Sigmoid colon (tissue), 7 donors: Measurements from ENCODE around the gene RIT2. TPM values are rescaled to one million over a fixed set of nuclear protein-coding genes. Genes with fewer than 3 reads are reported as not detected.

ENCODE experiments used
- DNase-seq: peaks from one replicate; pipeline ENCODE4 v3.0.0-alpha.2; 2019
- H3K27ac ChIP-seq, 4 donors: fragments of 200-600 bp; sonication (generic); one replicate each; pipeline ENCODE4 v1.5.1; 2016 to 2019; ENCODE audit warnings: mild to moderate bottlenecking in 1 of 4
- H3K27me3 ChIP-seq, 3 donors: fragments of 200-600 bp; sonication (generic); one replicate each; pipeline ENCODE4 v1.5.1; 2019; ENCODE audit warnings: mild to moderate bottlenecking in 1 of 3
- H3K36me3 ChIP-seq, 4 donors: fragments of 200-600 bp; sonication (generic); one replicate each; pipeline ENCODE4 v1.5.1; 2016 to 2019
- H3K4me1 ChIP-seq, 4 donors: fragments of 200-600 bp; sonication (generic); one replicate each; pipeline ENCODE4 v1.5.1; 2017 to 2019
- H3K4me3 ChIP-seq, 4 donors: fragments of 200-600 bp; sonication (generic); one replicate each; pipeline ENCODE4 v1.5.1; 2017 to 2019; ENCODE audit warnings: mild to moderate bottlenecking in 2 of 4, moderate library complexity in 1 of 4
- H3K9me3 ChIP-seq, 4 donors: fragments of 200-600 bp in 3 of 4; sonication (generic) in 3 of 4; one replicate each; pipeline versions ENCODE4 v1.5.1 to v1.6.1; 2013 to 2019
- CTCF ChIP-seq, 4 experiments: fragments of 450-650 bp in 3 of 4; fragments of 200-600 bp in 1 of 4; IDR thresholded peaks; one replicate each; pipeline ENCODE4 v1.5.1; 2016 to 2019; ENCODE audit warnings: antibody characterized with exemption in 4 of 4, mild to moderate bottlenecking in 3 of 4, moderate library complexity in 2 of 4
- EP300 ChIP-seq, 4 donors: sonication (generic); formaldehyde crosslinking; IDR thresholded peaks; one replicate each; pipeline ENCODE4 v1.6.1; 2017; ENCODE audit warnings: antibody characterized with exemption in 4 of 4
- POLR2A ChIP-seq, 2 donors: fragments of 450-650 bp; IDR thresholded peaks; one replicate each; pipeline ENCODE4 v1.6.1; 2016; ENCODE audit warnings: antibody characterized with exemption in 2 of 2, mild to moderate bottlenecking in 2 of 2, moderate library complexity in 2 of 2
- POLR2AphosphoS5 ChIP-seq, 4 donors: sonication (generic); formaldehyde crosslinking; IDR thresholded peaks; one replicate each; pipeline ENCODE4 v1.6.1; 2017; ENCODE audit warnings: antibody characterized with exemption in 4 of 4
- WGBS, 2 donors: extraction: QIAGEN DNeasy Blood & Tissue Kit; methylation state at CpG; one replicate each; pipeline ENCODE4 v1.1.7; 2013; 5-methylcytosine and 5-hydroxymethylcytosine counted together
- intact Hi-C: fragments of 100-400 bp; cut with DNase I; formaldehyde crosslinking; loops from one replicate; pipeline ENCODE4 v1.15.1; 2023
- polyA plus RNA-seq, 3 donors: library from polyadenylated mRNA; stranded (reverse); fragments of 200-250 nt; gene quantifications; one replicate each; pipeline ENCODE4 v1.2.3, GENCODE V29; 2013
- total RNA-seq, 4 donors: library from RNA; depleted of rRNA; stranded (reverse); fragments of >200 nt; gene quantifications; one replicate each; pipeline ENCODE4 v1.1.0, GENCODE V29; 2016
- donor health status: healthy with polysubstance abuse.
- donor health status: Bipolar disorder and iron deficiency.
- donor health status: healthy.

Gene RIT2
- total and polyA plus RNA-seq, 7 donors, result 0.17 to 1.8 TPM; not detected in 5

GRCh38 chr18:42773870-42774269 is 341.6 kb downstream of the RIT2 start:
- no peaks in the 10 kb centered on the region for H3K9me3 ChIP-seq
- no peak for TF ChIP-seq CTCF (IDR thresholded peaks at IDR 0.05)
- no peak for TF ChIP-seq POLR2AphosphoS5 (IDR thresholded peaks at IDR 0.05)
- 8 to 15% methylated on average over 1 of the region's 1 CpG for WGBS, 2 donors
- H3K27me3 ChIP-seq, result no peaks in the 10 kb centered on the region
- DNase-seq, result no peak
- no peak overlapping the region for H3K27ac ChIP-seq
- intact Hi-C loops, result no loop called here
- no peak overlapping the region for H3K4me3 ChIP-seq
- H3K36me3 ChIP-seq, result no peaks in the 10 kb centered on the region
- no peaks in the 10 kb centered on the region for H3K4me1 ChIP-seq

DNA sequence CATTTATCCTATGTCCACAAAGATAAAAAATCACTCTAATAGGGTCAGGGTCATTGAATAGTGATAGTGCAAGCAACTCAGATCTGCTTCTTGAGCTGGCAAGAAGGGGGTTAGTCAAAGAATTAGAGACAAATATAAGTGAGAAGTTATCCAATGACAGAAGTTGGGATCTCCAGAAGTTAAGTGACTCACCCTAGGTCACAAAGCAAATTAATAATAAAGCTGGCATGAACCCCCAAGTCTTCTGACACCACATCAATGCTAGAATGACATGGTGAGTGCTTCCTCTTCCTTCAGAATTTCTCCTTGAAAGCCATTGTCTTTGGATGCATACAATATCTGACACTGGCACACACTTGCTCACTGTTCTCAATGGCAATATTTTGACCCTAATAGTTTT is 343.5 kb downstream of the RIT2 start:
- no peaks in the 10 kb centered on the region for H3K4me1 ChIP-seq
- H3K27ac ChIP-seq, result no peak overlapping the region
- H3K27me3 ChIP-seq, result no peaks in the 10 kb centered on the region
- TF ChIP-seq EP300 (IDR thresholded peaks at IDR 0.05) (no peak), POLR2A (IDR thresholded peaks at IDR 0.05) (no peak), POLR2AphosphoS5 (IDR thresholded peaks at IDR 0.05) (no peak), CTCF (IDR thresholded peaks at IDR 0.05) (no peak)
- H3K4me3 ChIP-seq, result no peak overlapping the region
- no peaks in the 10 kb centered on the region for H3K9me3 ChIP-seq
- intact Hi-C loops, result no loop called here
- no peaks in the 10 kb centered on the region for H3K36me3 ChIP-seq
- no peak for DNase-seq

GRCh38 chr18:42765302-42765701 is 350.2 kb downstream of the RIT2 start:
- Histone ChIP-seq H3K9me3 (no peaks in the 10 kb centered on the region), H3K4me1 (no peaks in the 10 kb centered on the region), H3K27me3 (no peaks in the 10 kb centered on the region), H3K36me3 (no peaks in the 10 kb centered on the region), H3K27ac (no peak overlapping the region), H3K4me3 (no peak overlapping the region)
- intact Hi-C loops, result no loop called here
- 10 to 45% methylated on average over 2 of the region's 2 CpGs for WGBS, 2 donors
- no peak for DNase-seq
- TF ChIP-seq CTCF (IDR thresholded peaks at IDR 0.05) (no peak), POLR2A (IDR thresholded peaks at IDR 0.05) (no peak), EP300 (IDR thresholded peaks at IDR 0.05) (no peak), POLR2AphosphoS5 (IDR thresholded peaks at IDR 0.05) (no peak)

GRCh38 chr18:42760290-42760689 is 355.2 kb downstream of the RIT2 start:
- 79 to 82% methylated on average over 1 of the region's 1 CpG for WGBS, 2 donors
- Histone ChIP-seq H3K9me3 (no peaks in the 10 kb centered on the region), H3K4me1 (no peaks in the 10 kb centered on the region), H3K4me3 (no peak overlapping the region), H3K27ac (no peak overlapping the region), H3K27me3 (no peaks in the 10 kb centered on the region), H3K36me3 (no peaks in the 10 kb centered on the region)
- TF ChIP-seq CTCF (IDR thresholded peaks at IDR 0.05) (no peak), POLR2AphosphoS5 (IDR thresholded peaks at IDR 0.05) (no peak), POLR2A (IDR thresholded peaks at IDR 0.05) (no peak), EP300 (IDR thresholded peaks at IDR 0.05) (no peak)
- intact Hi-C loops, result no loop called here
- DNase-seq, result no peak

DNA sequence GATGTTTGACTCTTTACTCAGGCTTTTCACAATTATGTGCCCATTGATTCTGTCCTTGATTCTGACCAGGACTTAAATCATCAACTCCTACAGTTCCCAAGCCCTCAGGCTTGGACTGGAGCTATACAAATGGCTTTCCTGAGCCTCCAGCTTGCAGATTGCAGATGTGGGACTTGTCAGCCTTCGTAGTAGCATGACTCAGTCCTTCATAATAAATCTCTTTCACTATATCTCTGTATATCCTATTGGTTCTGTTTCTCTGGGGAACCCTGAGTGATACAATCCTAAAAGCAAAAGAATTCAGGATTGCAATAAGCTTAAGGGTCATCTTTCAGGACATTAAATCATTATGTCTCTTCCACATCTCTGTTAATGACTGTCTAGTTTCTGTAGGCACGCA is 356.6 kb downstream of the RIT2 start:
- intact Hi-C loops, result no loop called here
- H3K36me3 ChIP-seq, result no peaks in the 10 kb centered on the region
- TF ChIP-seq POLR2AphosphoS5 (IDR thresholded peaks at IDR 0.05) (no peak), EP300 (IDR thresholded peaks at IDR 0.05) (no peak), CTCF (IDR thresholded peaks at IDR 0.05) (no peak), POLR2A (IDR thresholded peaks at IDR 0.05) (no peak)

More for the DNA sequence above, 356.6 kb downstream of the RIT2 start:
- no peak for DNase-seq
- Histone ChIP-seq H3K27ac (no peak overlapping the region), H3K4me1 (no peaks in the 10 kb centered on the region), H3K4me3 (no peak overlapping the region), H3K9me3 (no peaks in the 10 kb centered on the region), H3K27me3 (no peaks in the 10 kb centered on the region)
- WGBS, 2 donors, result 63% methylated on average over 2 of the region's 2 CpGs
